Stimulated activated CD4-positive, alpha-beta T cell treated with anti-CD3 and anti-CD28 coated beads, Interleukin-1b, Interleukin-23, amount 100 ng/mL, for 24 hours (primary cell): ENCODE results near the gene FKBP6.
"Not testable (repeated sequence)": the region's sequence is repeated elsewhere in the genome, so short reads cannot be mapped to it uniquely, and the experiment has no call there.

Source experiments
- DNase-seq, 4 experiments: peaks; one replicate each; pipeline ENCODE4 v3.0.0-alpha.2; 2020; ENCODE audit warnings: low read depth in 4 of 4, low spot score in 1 of 4

FKBP6 gene

GRCh38 chr7:73394422-73394821 lies 66.5 kb downstream of the FKBP6 start:
- DNase-seq: no peak

GRCh38 chr7:73395538-73396503 lies 67.9 kb downstream of the FKBP6 start:
- DNase-seq: no peak

- no peak for DNase-seq
Measured at GRCh38 chr7:73397521-73398281, 69.7 kb downstream of the FKBP6 start.

- peak in 3 of 4 experiments; percentile 21 to 59 (median 55) for DNase-seq
Measured at GRCh38 chr7:73399185-73400050, 71.5 kb downstream of the FKBP6 start.

- not testable (repeated sequence) for DNase-seq
Measured at GRCh38 chr7:73404860-73405259, 76.9 kb downstream of the FKBP6 start.
